ENCODE measurements around the gene RPS6KA1.
"Not testable (repeated sequence)": the region's sequence is repeated elsewhere in the genome, so short reads cannot be mapped to it uniquely, and the experiment has no call there.

Gene RPS6KA1

DNA sequence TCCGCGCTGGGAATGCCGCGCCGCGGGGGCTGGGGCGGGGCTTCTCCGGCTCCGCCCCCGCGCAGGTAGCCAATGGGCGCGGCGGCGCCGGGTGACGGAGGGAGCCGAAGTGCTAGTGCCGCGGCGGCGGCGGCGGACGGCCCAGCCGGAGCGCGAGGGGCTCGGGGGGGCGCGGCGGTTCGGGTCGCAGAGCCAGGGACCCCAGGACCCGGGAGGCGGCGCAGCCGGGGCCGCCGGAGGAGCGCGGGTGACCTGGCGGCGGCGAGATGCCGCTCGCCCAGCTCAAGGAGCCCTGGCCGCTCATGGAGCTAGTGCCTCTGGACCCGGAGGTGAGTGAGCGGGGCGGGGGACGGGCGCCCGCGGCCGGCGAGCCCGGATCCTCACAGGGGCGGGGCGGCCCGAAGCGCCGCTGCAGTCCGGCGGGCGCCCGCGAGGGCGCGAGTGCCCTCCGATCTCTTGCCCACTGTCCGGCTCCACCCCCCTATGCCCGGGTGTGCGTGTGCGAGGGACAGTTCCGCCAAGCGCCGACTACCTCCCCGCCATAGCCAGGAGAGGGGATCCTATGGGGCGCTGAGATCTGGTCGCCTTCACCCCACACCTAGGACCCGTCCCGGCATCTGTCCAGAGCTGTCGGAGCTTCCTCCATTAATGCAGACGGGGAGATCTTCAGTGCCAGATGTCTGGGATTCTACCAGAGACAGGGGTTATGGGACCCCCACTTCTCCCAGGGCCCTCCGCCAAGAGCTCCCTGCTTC lies at the start of gene RPS6KA1:
TSS of gene RPS6KA1 (plus strand) at position 107 of the 755 bp plus-strand sequence. CDS start at position 267, 160 bp downstream.
- DNase-seq, result peak; percentile 36

DNA sequence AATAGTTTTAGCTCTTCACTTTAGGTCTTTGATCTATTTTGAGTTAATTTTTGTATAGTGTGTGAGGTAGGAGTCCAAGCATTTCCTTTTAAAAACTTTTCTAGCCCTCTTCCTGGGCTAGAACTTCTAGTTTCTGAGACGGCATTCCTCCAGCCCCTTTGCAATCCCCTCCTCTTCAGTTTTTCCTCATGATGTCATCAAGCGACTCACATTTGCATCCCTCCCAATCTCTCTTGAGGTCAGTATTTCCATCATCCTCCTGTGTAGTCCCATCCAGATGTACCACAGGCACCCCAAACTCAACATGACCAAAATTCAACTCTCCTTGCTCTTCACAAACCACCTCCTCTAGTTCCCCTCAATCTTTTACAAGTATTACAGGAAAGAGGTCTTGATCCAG lies 46.6 kb upstream of the RPS6KA1 start:
- no peak for DNase-seq

GRCh38 chr1:26483980-26484379 lies 45.6 kb upstream of the RPS6KA1 start:
- no peak for DNase-seq

DNA sequence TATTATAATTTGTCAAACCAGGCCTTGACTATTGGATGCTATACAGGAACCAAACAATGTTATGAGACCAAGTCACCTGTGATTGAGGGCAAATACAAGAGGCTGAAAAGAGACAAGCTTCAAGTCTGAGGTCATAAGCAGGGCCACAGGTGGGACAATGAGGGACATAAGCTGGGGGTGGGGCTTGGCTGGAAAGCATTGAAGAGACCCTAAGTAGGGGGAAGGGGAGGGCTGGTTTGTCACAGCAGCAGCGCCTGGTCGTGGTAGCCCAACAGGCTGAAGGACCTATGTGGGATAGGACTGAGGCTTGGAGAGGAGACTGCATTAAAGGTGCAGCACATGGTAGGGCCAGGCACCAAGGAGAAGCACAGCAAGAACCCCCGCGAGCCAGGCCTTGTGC lies 39.4 kb upstream of the RPS6KA1 start:
- no peak for DNase-seq

DNA sequence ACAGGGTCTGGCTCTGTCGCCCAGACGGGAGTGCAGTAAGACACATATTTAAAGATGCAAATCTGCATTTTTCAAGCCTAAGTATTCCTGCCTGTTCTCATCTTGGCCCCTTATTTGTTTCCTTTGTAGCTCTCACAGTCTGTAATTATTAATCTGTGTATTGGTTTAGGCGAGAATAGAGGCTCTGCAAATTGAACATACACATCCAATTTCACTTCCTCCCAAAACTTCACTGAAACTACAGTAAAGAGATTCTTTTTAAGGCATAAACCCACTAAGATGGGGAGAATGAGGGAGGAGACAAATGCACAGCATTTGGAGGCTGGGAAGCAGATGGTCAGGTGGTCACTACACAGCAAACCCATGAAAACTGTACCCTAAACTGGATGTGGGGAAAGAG lies 36.3 kb upstream of the RPS6KA1 start:
- no peak for DNase-seq

DNA sequence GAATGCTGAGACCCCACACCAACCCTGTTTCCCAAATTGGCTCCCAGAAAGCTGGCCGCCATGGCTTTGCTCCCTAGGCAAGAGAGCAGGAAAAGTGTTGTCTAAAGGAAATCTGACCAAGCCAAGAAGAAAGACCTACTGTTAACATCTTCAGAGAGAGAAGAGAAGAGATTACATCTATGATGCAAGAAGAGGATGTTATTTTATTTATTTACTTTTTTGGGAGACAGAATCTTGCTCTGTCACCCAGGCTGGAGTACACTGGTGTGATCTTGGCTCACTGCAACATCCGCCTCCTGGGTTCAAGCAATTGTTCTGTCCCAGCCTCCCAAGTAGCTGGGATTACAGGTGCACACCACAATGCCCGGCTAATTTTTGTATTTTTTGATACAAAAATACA lies 35.6 kb upstream of the RPS6KA1 start:
- no peak for DNase-seq

GRCh38 chr1:26496861-26497260 lies 32.7 kb upstream of the RPS6KA1 start:
- no peak for DNase-seq

GRCh38 chr1:26498894-26499293 lies 30.7 kb upstream of the RPS6KA1 start:
- DNase-seq, result no peak

DNA sequence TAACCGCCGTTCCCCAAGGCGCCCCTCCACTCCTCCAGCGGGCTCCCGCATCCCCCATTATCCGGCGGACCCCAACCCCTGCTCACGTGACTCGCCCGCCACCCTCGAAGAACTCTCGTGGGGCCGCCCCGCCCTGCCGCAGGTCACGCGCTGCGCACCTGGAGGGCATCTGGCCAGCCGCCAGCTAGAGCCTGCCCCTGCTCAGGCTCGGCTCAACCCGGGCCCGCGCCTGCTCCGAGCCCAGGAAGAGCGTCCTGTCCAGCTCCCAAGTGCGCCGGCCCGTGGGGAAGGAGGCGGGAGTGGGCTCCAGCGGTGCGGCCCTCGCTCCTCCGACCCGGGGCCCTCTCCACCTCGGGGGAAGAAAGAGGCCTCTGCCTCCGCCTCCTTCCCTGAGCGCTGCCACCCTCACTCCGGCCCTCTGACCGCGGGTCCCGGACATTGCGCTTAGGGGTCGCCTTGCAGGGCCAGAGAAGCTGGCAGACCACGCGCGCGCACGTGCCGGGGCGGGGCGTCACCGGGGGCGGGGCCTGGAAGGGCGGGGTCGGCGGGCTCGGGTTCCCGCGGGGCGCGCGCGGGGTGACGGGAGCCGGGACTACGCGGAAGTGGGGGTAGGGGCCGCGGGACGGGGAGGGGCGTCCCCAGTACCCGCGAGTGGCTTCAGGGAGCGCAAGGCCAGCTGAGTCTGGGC lies 28.9 kb upstream of the RPS6KA1 start:
- peak; percentile 15 for DNase-seq

DNA sequence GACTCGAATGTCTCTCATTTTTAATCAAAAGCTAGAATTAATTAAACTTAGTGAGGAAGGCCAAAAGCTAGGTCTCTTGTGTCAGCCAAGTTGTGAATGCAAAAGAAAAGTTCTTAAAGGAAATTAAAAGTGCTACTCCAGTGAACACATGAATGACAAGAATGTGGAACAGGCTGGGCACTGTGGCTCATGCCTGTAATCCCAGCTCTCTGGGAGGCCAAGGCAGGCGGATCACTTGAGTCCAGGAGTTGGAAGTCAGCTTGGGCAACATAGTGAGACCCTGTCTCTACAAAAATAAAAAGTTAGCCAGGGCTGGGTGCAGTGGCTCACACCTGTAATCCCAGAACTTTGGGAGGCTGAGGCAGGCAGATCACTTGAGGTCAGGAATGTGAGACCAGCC lies 18.9 kb upstream of the RPS6KA1 start:
- not testable (repeated sequence) for DNase-seq

DNA sequence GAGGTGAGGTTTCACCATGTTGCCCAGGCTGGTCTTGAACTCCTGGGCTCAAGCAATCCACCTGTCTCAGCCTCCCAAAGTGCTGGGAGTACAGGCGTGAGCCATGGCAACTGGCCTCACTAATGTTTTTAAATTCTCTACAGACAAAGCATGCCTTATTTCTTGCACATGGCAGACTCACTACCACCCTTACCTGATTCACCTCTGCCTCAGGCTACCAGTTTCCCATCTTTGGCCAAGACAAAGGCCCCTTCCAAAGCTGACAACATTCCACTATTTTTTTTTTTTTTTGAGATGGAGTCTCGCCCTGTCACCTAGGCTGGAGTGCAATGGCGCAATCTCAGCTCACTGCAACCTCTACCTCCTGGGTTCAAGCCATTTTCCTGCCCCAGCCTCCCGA lies 13.7 kb upstream of the RPS6KA1 start:
- DNase-seq, result not testable (repeated sequence)

DNA sequence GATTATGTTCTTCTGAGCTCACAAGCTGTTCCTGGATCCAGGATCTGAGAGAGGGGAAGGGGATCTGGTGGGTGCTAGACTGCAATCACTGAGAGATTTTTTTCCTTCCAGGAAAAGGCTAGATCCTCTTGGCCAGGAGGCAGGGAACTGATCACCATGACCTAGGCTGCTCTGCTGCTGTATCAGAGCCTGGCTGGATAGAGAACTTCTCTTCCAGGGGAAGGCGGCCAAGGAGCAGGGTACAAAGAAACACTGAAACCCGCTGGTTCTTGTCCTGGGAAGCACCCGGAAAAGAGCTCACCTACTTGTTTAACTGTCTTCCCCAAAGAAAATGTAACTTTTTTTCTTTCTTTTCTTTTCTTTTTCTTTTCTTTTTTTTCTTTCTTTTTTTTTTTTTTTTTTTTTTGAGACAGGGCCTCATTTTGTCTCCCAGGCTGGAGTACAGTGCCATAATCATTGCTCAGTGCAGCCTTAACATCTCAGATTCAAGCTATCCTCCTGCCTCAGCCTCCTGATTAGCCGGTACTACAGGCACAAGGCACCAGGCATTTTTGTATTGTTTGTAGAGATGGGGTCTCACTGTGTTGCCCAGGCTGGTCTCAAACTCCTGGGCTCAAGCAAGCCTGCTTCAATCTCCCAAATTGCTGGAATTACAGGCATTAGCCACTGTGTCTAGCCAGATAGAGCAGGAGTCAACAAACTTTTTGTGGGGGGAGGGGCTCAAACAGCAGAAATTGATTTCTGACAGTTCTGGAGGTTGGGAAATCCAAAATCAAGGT lies 12.4 kb upstream of the RPS6KA1 start:
- DNase-seq, result no peak

DNA sequence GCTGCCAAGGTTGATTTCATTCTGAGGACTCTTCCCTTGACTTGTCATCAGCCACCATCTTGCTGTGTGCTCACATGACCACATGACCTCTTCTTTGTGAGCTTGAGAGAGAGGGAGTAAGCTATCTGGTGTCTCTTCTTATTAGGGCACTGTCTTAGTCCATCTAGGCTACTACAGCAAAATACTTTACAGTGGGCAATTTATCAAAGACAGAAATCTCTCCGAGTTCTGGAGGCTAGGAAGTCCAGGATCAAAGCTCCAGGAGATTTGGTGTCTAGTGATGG lies 11.9 kb upstream of the RPS6KA1 start:
- DNase-seq, result no peak

- DNase-seq, result no peak
Observed at GRCh38 chr1:26518355-26518754, 11.2 kb upstream of the RPS6KA1 start.

GRCh38 chr1:26520339-26520738 lies 9.2 kb upstream of the RPS6KA1 start:
- no peak for DNase-seq

GRCh38 chr1:26521669-26522030 lies 7.9 kb upstream of the RPS6KA1 start:
- no peak for DNase-seq

DNA sequence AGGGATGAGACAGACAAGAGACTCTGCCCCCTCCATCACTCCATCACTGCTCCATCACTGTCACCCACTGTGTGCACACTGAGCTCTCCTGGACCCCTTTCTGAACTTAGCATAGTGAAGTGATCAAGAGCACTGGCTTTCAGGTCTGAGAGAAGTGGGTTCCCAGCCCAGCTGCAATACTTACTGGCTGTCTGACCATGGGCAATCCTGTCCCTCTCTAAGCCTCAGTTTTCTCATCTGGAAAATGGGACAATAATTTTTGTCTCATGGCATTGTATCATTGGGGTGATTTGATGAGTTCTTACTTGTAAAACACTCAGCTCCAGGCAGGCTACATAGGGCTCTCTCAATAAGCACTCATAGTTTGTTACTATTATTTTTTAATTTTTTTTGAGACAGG lies 7.5 kb upstream of the RPS6KA1 start:
- DNase-seq, result no peak

DNA sequence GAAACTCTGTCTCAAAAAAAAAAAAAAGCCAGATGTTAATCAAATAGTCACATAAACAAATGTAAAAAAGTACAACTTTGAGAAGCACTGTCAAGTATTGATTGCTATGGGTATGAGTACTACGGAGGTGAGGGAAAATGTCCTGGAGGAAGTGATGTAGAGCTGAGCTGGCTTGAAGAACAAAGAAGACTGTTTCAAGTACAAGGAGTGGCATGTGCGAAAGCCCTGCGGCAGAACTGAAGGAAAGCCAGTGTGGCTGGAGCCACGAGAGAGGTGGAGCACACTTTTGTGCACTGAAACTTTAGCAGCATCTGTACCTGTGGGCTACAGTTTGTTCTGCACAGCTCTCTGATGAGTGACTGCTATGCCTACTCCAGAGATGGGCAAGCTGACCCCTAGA lies 5.4 kb upstream of the RPS6KA1 start:
- DNase-seq, result no peak

- no peak for DNase-seq
Observed at GRCh38 chr1:26526287-26526686, 3.3 kb upstream of the RPS6KA1 start.

DNA sequence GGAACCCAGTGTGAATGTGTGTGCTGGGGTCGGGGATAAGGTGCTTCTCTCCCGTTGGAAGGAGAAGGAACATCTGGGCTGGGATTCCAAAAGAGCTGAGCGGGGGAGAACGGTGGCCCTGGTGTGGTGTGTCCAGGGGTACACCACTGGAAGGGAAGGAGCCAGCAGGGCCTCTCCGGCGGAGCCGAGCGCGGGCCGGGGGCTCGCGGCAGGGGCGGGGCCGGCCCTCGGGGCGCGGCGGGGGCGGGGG lies 231 bp upstream of the RPS6KA1 start:
- DNase-seq, result peak; percentile 36

DNA sequence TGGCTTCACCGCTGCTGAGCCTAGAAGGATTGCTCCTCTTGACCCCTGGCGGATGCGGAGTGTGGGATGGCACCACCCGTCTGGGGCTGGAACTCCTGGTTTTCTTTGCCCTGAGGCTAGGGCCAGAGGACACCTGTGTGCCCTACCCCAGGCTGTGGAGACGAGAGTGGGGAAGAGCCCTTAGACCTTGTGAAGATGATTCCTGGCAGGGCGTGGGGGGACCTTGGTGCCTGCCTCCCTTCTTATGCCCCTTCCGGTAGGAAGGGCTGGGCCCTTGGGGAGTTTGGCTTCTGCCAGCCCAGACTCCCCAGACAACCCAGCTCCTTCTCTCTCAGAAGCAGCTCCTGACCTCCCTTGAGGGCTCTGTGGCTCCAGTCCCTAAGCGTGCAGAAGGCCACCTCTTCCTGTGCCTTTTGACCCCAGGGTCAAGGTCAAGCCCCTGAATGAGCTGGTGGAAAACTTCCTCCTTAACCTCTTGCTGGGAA lies 891 bp downstream of the RPS6KA1 start:
- no peak for DNase-seq

- peak; percentile 6 for DNase-seq
Observed at GRCh38 chr1:26530895-26531598, 1.5 kb downstream of the RPS6KA1 start.

- no peak for DNase-seq
Observed at GRCh38 chr1:26531651-26532131, 2.1 kb downstream of the RPS6KA1 start.

Measured in NCI-H1694 treated with DMSO at 0.1 percent for 48 hours (cell line).